Panc1 (cell line): ENCODE results near the gene LPAR3. TPM values are rescaled to one million over a fixed set of nuclear protein-coding genes. Genes with fewer than 3 reads are reported as not detected.
A peak's percentile ranks its signal among the peaks of the same experiment; 100 is the strongest.

Source experiments
- ATAC-seq: fragments of 200-7000 bp; cut with Tn5 transposase; 2 replicates; pipeline ENCODE4 v1.9.1; 2020; ENCODE audit warnings: mild to moderate bottlenecking, moderate library complexity
- BruUV-seq: library from RNA; stranded (reverse); fragments of 400-500 nt; replicated peaks from 2 replicates; lab custom pipeline; 2021; lab: Mats Ljungman, UMichigan
- CTCF ChIA-PET: fragments of 300-600 bp; sonication (Branson Sonifier 250); formaldehyde crosslinking; loops from one replicate; lab custom pipeline; 2022; ENCODE audit warnings: antibody characterized with exemption; lab: Charles Lee
- POLR2A ChIA-PET: fragments of 300-600 bp; sonication (Branson Sonifier 250); formaldehyde crosslinking; loops from one replicate; lab custom pipeline; 2022; ENCODE audit warnings: antibody characterized with exemption; lab: Charles Lee
- DNase-seq: peaks from one replicate; pipeline ENCODE4 v3.0.0-alpha.2; 2010; ENCODE audit warnings: low read depth, low spot score
- H3K27ac ChIP-seq: 2 replicates; pipeline ENCODE4 v1.5.1; 2011; ENCODE audit warnings: mild to moderate bottlenecking, low read length, inconsistent platforms
- H3K27me3 ChIP-seq: fragments of 200-500 bp; sonication (Bioruptor generic); 2 replicates; pipeline ENCODE4 v1.6.0; 2014; ENCODE audit warnings: low read length, inconsistent platforms; ENCODE audit not compliant: control insufficient read depth, insufficient read depth
- H3K36me3 ChIP-seq: fragments of 200-500 bp; sonication (Bioruptor generic); 2 replicates; pipeline ENCODE4 v1.5.1; 2014; ENCODE audit warnings: inconsistent platforms, mild to moderate bottlenecking, low read length, moderate library complexity; ENCODE audit not compliant: control insufficient read depth, insufficient read depth
- H3K4me1 ChIP-seq: 2 replicates; pipeline ENCODE4 v1.5.1; 2011; ENCODE audit warnings: inconsistent platforms, mild to moderate bottlenecking, low read length, moderate library complexity; ENCODE audit not compliant: control insufficient read depth, insufficient read depth
- H3K4me3 ChIP-seq, 2 experiments: 2 replicates each; pipeline ENCODE4 v1.5.1; 2011 to 2012; ENCODE audit warnings: low read depth in 2 of 2, low read length in 2 of 2, mild to moderate bottlenecking in 2 of 2, inconsistent platforms in 1 of 2, moderate library complexity in 1 of 2
- H3K9me3 ChIP-seq: fragments of 200-500 bp; sonication (Bioruptor generic); 2 replicates; pipeline ENCODE4 v1.5.1; 2014; ENCODE audit warnings: low read depth, mild to moderate bottlenecking, inconsistent platforms, low read length, moderate library complexity; ENCODE audit not compliant: control insufficient read depth, insufficient read depth
- POLR2AphosphoS5 ChIP-seq: IDR thresholded peaks from 2 replicates; pipeline ENCODE4 v1.6.1; 2012; ENCODE audit warnings: mild to moderate bottlenecking, low read depth, low read length, moderate library complexity
- SIN3A ChIP-seq: IDR thresholded peaks from 2 replicates; pipeline ENCODE4 v1.6.1; 2012; ENCODE audit warnings: low read depth, mild to moderate bottlenecking, low read length, moderate library complexity, borderline replicate concordance; ENCODE audit not compliant: insufficient read depth
- TCF7L2 ChIP-seq: IDR thresholded peaks from 2 replicates; pipeline ENCODE4 v1.6.1; 2011; ENCODE audit warnings: mild to moderate bottlenecking, low read depth, low read length, inconsistent platforms
- in situ Hi-C: cut with HindIII; loops from 2 replicates; pipeline ENCODE4 v1.10.0; 2016; ENCODE audit warnings: low sequenced_read_pairs, low pct_unique_long_range_greater_than_20kb
- intact Hi-C: fragments of 100-400 bp; cut with micrococcal nuclease; formaldehyde crosslinking; loops from one replicate; pipeline ENCODE4 v1.10.0; 2022; ENCODE audit not compliant: unreplicated experiment
- total RNA-seq: library from RNA; stranded (reverse); gene quantifications from one replicate; pipeline ENCODE4 v1.2.1, GENCODE V29; 2021; ENCODE audit not compliant: unreplicated experiment
- TF ChIP-seq, protein P1 (sequence below), 2 experiments: IDR thresholded peaks; 2 replicates each; pipeline ENCODE4 v1.6.1; 2011 to 2012; ENCODE audit warnings: low read depth in 2 of 2, control low read depth in 1 of 2, low read length in 1 of 2, mild to moderate bottlenecking in 1 of 2, moderate library complexity in 1 of 2; ENCODE audit not compliant: insufficient read depth in 1 of 2
- TF ChIP-seq, protein P2 (sequence below): fragments of 450-650 bp; IDR thresholded peaks from 2 replicates; pipeline ENCODE4 v1.5.1; 2017; ENCODE audit warnings: mild to moderate bottlenecking

Gene LPAR3
- total RNA-seq, 1 experiment from 2014 or later = 6.3 TPM

DNA sequence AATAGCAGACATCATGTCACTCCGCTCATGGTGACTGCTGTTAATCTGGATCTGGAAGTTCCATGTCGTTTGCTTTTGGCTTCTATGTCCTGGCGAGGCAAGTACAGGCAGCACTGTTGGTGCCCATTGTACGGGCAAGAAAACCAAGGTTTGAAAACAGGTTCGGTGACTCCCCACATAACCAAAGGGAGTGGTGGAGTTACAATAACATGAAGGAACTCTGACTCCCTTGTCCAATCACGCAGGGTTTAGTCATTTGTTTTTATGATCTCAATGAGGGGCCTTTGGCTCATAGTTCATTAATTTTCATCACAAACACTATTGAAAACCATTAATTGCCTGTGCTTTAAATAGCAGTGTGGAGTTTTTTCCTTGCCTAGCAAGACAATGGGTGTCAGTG, 119.8 kb downstream of the LPAR3 start:
- H3K9me3 ChIP-seq = no peaks in the 10 kb centered on the region
- no TSS peak for BruUV-seq
- ChIA-PET POLR2A (no interaction called here), CTCF (no interaction called here)
- no peak for TF ChIP-seq TCF7L2
- no peak for TF ChIP-seq POLR2AphosphoS5
- TF ChIP-seq, protein P1, sequence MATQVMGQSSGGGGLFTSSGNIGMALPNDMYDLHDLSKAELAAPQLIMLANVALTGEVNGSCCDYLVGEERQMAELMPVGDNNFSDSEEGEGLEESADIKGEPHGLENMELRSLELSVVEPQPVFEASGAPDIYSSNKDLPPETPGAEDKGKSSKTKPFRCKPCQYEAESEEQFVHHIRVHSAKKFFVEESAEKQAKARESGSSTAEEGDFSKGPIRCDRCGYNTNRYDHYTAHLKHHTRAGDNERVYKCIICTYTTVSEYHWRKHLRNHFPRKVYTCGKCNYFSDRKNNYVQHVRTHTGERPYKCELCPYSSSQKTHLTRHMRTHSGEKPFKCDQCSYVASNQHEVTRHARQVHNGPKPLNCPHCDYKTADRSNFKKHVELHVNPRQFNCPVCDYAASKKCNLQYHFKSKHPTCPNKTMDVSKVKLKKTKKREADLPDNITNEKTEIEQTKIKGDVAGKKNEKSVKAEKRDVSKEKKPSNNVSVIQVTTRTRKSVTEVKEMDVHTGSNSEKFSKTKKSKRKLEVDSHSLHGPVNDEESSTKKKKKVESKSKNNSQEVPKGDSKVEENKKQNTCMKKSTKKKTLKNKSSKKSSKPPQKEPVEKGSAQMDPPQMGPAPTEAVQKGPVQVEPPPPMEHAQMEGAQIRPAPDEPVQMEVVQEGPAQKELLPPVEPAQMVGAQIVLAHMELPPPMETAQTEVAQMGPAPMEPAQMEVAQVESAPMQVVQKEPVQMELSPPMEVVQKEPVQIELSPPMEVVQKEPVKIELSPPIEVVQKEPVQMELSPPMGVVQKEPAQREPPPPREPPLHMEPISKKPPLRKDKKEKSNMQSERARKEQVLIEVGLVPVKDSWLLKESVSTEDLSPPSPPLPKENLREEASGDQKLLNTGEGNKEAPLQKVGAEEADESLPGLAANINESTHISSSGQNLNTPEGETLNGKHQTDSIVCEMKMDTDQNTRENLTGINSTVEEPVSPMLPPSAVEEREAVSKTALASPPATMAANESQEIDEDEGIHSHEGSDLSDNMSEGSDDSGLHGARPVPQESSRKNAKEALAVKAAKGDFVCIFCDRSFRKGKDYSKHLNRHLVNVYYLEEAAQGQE (IDR thresholded peaks at IDR 0.05; ENCODE audit: insufficient read depth in 1 of 2, low read depth in 2 of 2, low read length in 1 of 2) = no peak
- TF ChIP-seq SIN3A = no peak
- no peak for DNase-seq
- no peak for ATAC-seq
- intact Hi-C loops (loop anchor here (5.0 to 10.0 kb wide), 2 partner anchors 838 to 866 kb away; no protein-coding TSS in a partner anchor), in situ Hi-C loops (no loop called here)
- 0 out of 2 replicates have a peak, but pooled peaks cover 6% of the 10 kb centered on the region for H3K27me3 ChIP-seq
- H3K4me1 ChIP-seq = peaks cover 6% of the 10 kb centered on the region; the same call in 1 of the 2 replicates
- H3K4me3 ChIP-seq = no peak overlapping the region
- no peak overlapping the region for H3K27ac ChIP-seq
- no peaks in the 10 kb centered on the region for H3K36me3 ChIP-seq

DNA sequence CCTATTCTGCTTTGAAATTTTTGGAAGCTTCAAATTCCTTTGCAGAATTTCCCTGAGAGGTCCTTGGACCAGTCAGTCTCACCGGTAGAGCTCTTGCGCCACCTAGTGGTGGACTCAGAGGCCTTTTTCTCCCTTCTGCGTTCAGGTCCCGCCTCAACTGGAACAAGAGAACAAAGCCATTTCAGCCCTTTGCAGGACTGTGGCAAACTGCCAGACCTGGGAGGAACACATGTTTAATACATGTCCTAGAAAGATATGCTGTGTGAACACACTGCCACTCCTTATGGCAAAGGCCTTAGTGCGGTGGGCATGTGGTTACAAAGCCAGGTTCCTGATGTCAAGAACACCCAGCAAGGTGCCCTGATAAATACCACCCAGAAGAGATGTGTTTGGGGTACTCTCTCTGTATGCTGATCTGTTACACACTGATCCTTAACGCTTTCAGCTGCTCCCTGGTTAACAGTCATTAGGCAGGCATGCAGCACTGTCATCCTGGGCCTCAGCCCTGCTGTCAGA, 120.5 kb downstream of the LPAR3 start:
- Histone ChIP-seq H3K27me3 (0 out of 2 replicates have a peak, but pooled peaks cover 6% of the 10 kb centered on the region), H3K27ac (no peak overlapping the region), H3K36me3 (no peaks in the 10 kb centered on the region), H3K9me3 (no peaks in the 10 kb centered on the region), H3K4me3 (no peak overlapping the region), H3K4me1 (peaks cover 6% of the 10 kb centered on the region; the same call in 1 of the 2 replicates)
- no TSS peak for BruUV-seq
- in situ Hi-C loops = no loop called here
- TF ChIP-seq, protein P2, sequence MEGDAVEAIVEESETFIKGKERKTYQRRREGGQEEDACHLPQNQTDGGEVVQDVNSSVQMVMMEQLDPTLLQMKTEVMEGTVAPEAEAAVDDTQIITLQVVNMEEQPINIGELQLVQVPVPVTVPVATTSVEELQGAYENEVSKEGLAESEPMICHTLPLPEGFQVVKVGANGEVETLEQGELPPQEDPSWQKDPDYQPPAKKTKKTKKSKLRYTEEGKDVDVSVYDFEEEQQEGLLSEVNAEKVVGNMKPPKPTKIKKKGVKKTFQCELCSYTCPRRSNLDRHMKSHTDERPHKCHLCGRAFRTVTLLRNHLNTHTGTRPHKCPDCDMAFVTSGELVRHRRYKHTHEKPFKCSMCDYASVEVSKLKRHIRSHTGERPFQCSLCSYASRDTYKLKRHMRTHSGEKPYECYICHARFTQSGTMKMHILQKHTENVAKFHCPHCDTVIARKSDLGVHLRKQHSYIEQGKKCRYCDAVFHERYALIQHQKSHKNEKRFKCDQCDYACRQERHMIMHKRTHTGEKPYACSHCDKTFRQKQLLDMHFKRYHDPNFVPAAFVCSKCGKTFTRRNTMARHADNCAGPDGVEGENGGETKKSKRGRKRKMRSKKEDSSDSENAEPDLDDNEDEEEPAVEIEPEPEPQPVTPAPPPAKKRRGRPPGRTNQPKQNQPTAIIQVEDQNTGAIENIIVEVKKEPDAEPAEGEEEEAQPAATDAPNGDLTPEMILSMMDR = peak; percentile 100
- TF ChIP-seq POLR2AphosphoS5 = no peak
- CTCF ChIA-PET = interaction anchor here (0.6 to 2.0 kb wide), 7 partner anchors 10 to 1826 kb away, joined by 3 to 8 read pairs (median 4); no protein-coding TSS in a partner anchor
- POLR2A ChIA-PET = no interaction called here
- DNase-seq (peak; percentile 82), ATAC-seq (peak; percentile 93)
- intact Hi-C loops = loop anchor here (5.0 to 10.0 kb wide), 2 partner anchors 838 to 865 kb away; no protein-coding TSS in a partner anchor

DNA sequence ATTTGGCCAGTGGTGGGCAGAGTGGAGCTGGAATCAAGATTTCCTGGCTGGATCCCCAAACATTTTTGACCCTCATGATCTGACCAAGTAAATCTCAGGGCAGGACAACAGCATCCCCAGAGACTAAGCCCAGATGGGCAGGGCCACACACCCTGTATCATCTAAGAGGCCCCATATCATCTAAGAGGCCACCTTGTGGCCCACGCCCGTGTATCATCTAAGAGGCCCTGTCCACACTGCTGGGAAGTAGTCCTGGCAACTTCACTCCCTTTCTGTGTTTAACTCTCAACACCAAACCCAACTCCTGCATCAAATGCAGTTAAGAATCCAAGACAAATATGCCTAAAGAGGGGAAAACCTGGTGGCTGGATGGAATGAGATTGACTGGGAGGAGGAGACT, 121.1 kb downstream of the LPAR3 start:
- peaks cover 6% of the 10 kb centered on the region; the same call in 1 of the 2 replicates for H3K4me1 ChIP-seq
- no peak overlapping the region for H3K4me3 ChIP-seq
- ATAC-seq (peak; percentile 66), DNase-seq (no peak)
- 0 out of 2 replicates have a peak, but pooled peaks cover 6% of the 10 kb centered on the region for H3K27me3 ChIP-seq
- POLR2A ChIA-PET = no interaction called here
- in situ Hi-C loops = no loop called here
- TF ChIP-seq SIN3A (no peak), POLR2AphosphoS5 (no peak)
- TF ChIP-seq, protein P2 = no peak
- TF ChIP-seq, protein P1 (IDR thresholded peaks at IDR 0.05; ENCODE audit: insufficient read depth in 1 of 2, low read depth in 2 of 2, low read length in 1 of 2) = no peak
- H3K9me3 ChIP-seq = no peaks in the 10 kb centered on the region
- intact Hi-C loops = loop anchor here (5.0 to 10.0 kb wide), 2 partner anchors 837 to 865 kb away; no protein-coding TSS in a partner anchor
- no peak overlapping the region for H3K27ac ChIP-seq
- H3K36me3 ChIP-seq = no peaks in the 10 kb centered on the region
- no TSS peak for BruUV-seq
- CTCF ChIA-PET = interaction anchor here (0.6 to 2.0 kb wide), 9 partner anchors 10 to 1825 kb away, joined by 3 to 8 read pairs (median 4); no protein-coding TSS in a partner anchor
